Measurements from ENCODE around the gene PCBP3.

Gene PCBP3

GRCh38 chr21:45860493-45861155, 217.1 kb downstream of the PCBP3 start:
- no peak for DNase-seq (ENCODE audit: low read depth, low spot score)

GRCh38 chr21:45861156-45861870, 217.8 kb downstream of the PCBP3 start:
- no peak for DNase-seq (ENCODE audit: low read depth, low spot score)

GRCh38 chr21:45862543-45863207, 219.2 kb downstream of the PCBP3 start:
- no peak for DNase-seq (ENCODE audit: low read depth, low spot score)

GRCh38 chr21:45863267-45863666, 219.7 kb downstream of the PCBP3 start:
- DNase-seq (ENCODE audit: low read depth, low spot score) = no peak

GRCh38 chr21:45863751-45864150, 220.2 kb downstream of the PCBP3 start:
- DNase-seq (ENCODE audit: low read depth, low spot score) = no peak

GRCh38 chr21:45864436-45864835, 220.9 kb downstream of the PCBP3 start:
- no peak for DNase-seq (ENCODE audit: low read depth, low spot score)

- DNase-seq (ENCODE audit: low read depth, low spot score) = no peak
These were observed 221.7 kb downstream of the PCBP3 start for GRCh38 chr21:45865106-45865835.

GRCh38 chr21:45866551-45866950, 223.0 kb downstream of the PCBP3 start:
- no peak for DNase-seq (ENCODE audit: low read depth, low spot score)

GRCh38 chr21:45867041-45867666, 223.6 kb downstream of the PCBP3 start:
- DNase-seq (ENCODE audit: low read depth, low spot score) = no peak

- no peak for DNase-seq (ENCODE audit: low read depth, low spot score)
These were observed 224.2 kb downstream of the PCBP3 start for GRCh38 chr21:45867671-45868081.

- no peak for DNase-seq (ENCODE audit: low read depth, low spot score)
These were observed 224.6 kb downstream of the PCBP3 start for GRCh38 chr21:45868086-45868485.

GRCh38 chr21:45868488-45868887, 225.0 kb downstream of the PCBP3 start:
- no peak for DNase-seq (ENCODE audit: low read depth, low spot score)

- DNase-seq (ENCODE audit: low read depth, low spot score) = no peak
These were observed 225.8 kb downstream of the PCBP3 start for GRCh38 chr21:45869121-45870007.

- no peak for DNase-seq (ENCODE audit: low read depth, low spot score)
These were observed 226.9 kb downstream of the PCBP3 start for GRCh38 chr21:45870421-45870820.

GRCh38 chr21:45870851-45871615, 227.5 kb downstream of the PCBP3 start:
- no peak for DNase-seq (ENCODE audit: low read depth, low spot score)

- no peak for DNase-seq (ENCODE audit: low read depth, low spot score)
These were observed 228.2 kb downstream of the PCBP3 start for GRCh38 chr21:45871616-45872236.

GRCh38 chr21:45872471-45872870, 228.9 kb downstream of the PCBP3 start:
- no peak for DNase-seq (ENCODE audit: low read depth, low spot score)

- no peak for DNase-seq (ENCODE audit: low read depth, low spot score)
These were observed 229.4 kb downstream of the PCBP3 start for GRCh38 chr21:45872902-45873301.

- no peak for DNase-seq (ENCODE audit: low read depth, low spot score)
These were observed 229.9 kb downstream of the PCBP3 start for GRCh38 chr21:45873418-45873817.
